Mesodermal cell (in vitro differentiated cells): ENCODE measurements around the gene TPRG1L.

Source experiments
- H3K27ac ChIP-seq: 2 replicates; pipeline ENCODE4 v1.7.0; 2013; ENCODE audit warnings: mild to moderate bottlenecking, low read depth, low read length, moderate library complexity; ENCODE audit not compliant: severe bottlenecking
- H3K36me3 ChIP-seq: 2 replicates; pipeline ENCODE4 v1.7.1; 2013; ENCODE audit warnings: mild to moderate bottlenecking, low read length, moderate library complexity; ENCODE audit not compliant: control insufficient read depth, insufficient read depth
- H3K4me1 ChIP-seq: one replicate; pipeline ENCODE4 v1.7.1; 2013; ENCODE audit warnings: mild to moderate bottlenecking, low read length; ENCODE audit not compliant: insufficient read depth, control insufficient read depth, poor library complexity, severe bottlenecking
- H3K4me3 ChIP-seq: 2 replicates; pipeline ENCODE4 v1.7.0; 2013; ENCODE audit warnings: low read length, control low read depth, mild to moderate bottlenecking; ENCODE audit not compliant: insufficient read depth, poor library complexity, severe bottlenecking; ENCODE audit errors: extremely low read depth
- H3K9me3 ChIP-seq: 2 replicates; pipeline ENCODE4 v1.7.1; 2013; ENCODE audit warnings: mild to moderate bottlenecking, low read length, moderate library complexity; ENCODE audit not compliant: control insufficient read depth
- whole genome bisulfite sequencing, 2 experiments: methylation state at CpG; one replicate each; pipeline ENCODE4 v1.1.5; 2013; ENCODE audit warnings: missing lambda C conversion rate in 2 of 2; ENCODE audit not compliant: insufficient coverage in 2 of 2; 5-methylcytosine and 5-hydroxymethylcytosine counted together

TPRG1L gene

GRCh38 chr1:3609769-3610526 lies 14.9 kb upstream of the TPRG1L start:
- Histone ChIP-seq H3K27ac (no peak overlapping the region), H3K36me3 (no peaks in the 10 kb centered on the region), H3K4me1 (peaks cover 45% of the 10 kb centered on the region), H3K4me3 (peak overlapping the region; percentile 63), H3K9me3 (no peaks in the 10 kb centered on the region)
- WGBS, 2 experiments = 74 to 75% methylated on average over 20 to 24 of the region's 24 CpGs

DNA sequence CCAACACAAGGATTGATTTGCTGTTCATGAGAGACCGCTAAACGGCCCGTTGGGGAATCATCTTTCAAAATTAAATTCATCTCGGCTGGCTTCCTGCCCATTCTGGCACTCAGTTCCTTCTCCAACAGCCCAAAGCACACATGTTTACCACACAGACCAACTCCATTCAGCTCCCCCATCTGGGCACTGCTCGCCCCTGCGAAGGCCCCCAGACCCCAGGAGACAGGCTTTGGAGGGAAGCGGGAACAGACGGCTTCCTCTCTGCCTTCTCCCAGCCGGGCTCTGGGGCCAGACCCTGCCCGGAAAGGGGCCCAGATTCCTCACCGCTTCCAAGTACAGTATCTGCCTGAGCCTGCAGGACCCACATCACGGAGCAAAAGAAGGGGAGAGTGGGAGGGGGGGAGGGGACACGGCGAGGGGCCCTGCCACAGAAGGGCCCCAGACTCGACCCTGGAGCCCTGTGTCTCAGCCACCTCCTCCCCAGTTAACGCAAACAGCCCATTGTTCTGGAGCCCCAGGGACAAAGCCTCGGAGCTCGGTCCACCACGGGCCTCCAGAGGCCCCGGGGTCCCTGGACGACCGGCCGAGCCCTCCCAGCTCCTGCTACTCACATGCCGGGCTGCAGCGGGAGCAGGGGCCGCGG lies 14.2 kb upstream of the TPRG1L start:
- H3K4me3 ChIP-seq = peak overlapping the region; percentile 63
- 8 to 11% methylated on average over 16 to 24 of the region's 27 CpGs for WGBS, 2 experiments
- peak overlapping the region; percentile 10 for H3K27ac ChIP-seq
- no peaks in the 10 kb centered on the region for H3K9me3 ChIP-seq
- peaks cover 49% of the 10 kb centered on the region for H3K4me1 ChIP-seq
- H3K36me3 ChIP-seq = no peaks in the 10 kb centered on the region

DNA sequence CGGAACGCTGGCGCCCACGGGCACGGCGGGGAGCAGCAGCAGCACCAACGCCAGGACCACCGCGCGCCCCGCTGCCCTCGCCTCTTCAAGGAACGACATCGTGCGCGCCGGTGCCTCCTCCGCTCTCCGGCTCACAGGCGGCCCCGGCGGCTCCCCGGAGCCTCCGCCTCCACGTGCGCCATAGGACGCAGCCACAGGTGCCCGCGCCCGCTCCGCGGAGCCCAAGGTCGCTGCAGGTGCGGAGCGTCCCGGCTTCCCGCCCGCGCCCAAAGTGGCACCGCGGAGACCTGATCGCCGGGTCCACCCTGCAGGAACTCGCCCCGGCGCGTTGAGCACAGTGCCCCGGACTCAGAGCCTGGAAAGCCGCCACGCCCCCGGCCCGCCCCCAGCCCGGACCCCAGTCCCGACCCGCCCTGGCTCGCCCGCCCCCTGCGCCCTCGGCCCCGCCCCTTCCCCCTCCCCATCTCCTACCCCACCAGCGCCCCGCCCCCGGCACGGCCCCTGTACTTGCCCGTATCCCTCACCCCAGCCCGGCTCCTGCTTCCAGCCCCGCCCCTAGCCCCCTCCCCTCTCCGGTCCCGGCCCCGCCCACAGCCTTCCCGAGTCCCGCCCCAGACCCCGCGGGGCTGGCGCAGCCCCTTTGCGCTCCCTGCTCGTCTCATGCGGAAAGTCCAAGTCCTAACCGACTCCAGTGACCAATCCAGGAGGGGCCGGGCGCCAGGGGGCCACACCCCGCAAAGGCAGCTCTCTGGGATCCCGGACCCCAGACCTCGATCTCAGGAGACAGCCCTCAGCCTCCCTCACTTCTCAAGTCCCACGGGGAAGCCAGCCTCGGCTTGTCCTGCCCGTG lies 13.4 kb upstream of the TPRG1L start, which contains the start of gene MEGF6:
Gene MEGF6, minus strand, starts transcription at position 339 of the 850 bp plus-strand sequence. Its CDS starts 240 bp downstream, at position 99.
- peak within 1 kb of the TSS; percentile 63 for H3K4me3 ChIP-seq
- H3K36me3 ChIP-seq = no peaks in the 10 kb centered on the region
- 3 to 4% methylated on average over 43 to 57 of the region's 87 CpGs for WGBS, 2 experiments
- H3K27ac ChIP-seq = peak within 1 kb of the TSS; percentile 10
- peaks cover 49% of the 10 kb centered on the region for H3K4me1 ChIP-seq
- no peaks in the 10 kb centered on the region for H3K9me3 ChIP-seq

DNA sequence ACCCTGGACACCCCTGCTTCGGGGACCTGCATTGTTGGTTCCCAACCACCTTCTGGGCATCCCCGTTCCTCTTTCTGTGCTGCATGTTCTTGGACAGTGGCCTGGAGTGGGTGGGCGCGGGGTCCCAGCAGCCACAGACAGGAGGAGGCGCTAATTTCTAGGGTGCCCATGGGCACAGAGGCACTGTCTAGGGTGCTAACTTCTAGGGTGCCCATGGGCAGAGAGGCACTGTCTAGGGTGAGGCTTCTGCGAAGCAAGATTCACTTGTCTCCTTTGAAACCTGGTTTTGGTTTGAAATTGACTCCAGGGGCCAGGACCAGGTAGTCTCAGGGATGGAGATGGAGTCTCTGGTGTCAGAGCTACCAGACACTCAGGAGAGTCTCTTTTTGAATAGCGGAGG lies 12.7 kb upstream of the TPRG1L start:
- no peak overlapping the region for H3K27ac ChIP-seq
- H3K9me3 ChIP-seq = no peaks in the 10 kb centered on the region
- WGBS, 2 experiments = 84 to 88% methylated on average over 7 of the region's 7 CpGs
- no peak overlapping the region for H3K4me3 ChIP-seq
- no peaks in the 10 kb centered on the region for H3K36me3 ChIP-seq
- H3K4me1 ChIP-seq = peaks cover 49% of the 10 kb centered on the region

- Histone ChIP-seq H3K4me1 (peaks cover 36% of the 10 kb centered on the region), H3K4me3 (no peak overlapping the region), H3K27ac (peak overlapping the region; percentile 43), H3K9me3 (no peaks in the 10 kb centered on the region), H3K36me3 (no peaks in the 10 kb centered on the region)
- WGBS, 2 experiments = 52 to 62% methylated on average over 15 to 20 of the region's 20 CpGs
These were observed 9.8 kb upstream of the TPRG1L start for GRCh38 chr1:3614755-3615742.

DNA sequence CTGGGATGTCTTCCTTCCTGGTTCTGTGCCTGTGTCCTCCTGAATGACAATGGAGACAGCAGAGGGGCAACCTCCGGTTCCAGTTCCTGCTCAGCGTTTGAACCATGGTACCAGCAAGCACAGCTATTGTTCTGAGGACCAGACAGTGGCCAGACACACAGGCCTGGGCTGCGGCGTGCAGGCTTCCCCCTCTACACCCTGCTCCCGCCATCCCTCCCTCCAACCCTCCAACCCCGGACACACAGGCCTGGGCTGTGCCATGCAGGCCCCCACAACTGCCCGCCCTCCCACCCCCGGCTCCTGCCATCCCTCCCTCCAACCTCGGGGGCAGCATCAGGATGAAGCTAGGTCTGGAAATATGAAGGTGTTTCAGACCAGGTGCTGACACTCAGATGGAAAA lies 8.0 kb upstream of the TPRG1L start:
- Histone ChIP-seq H3K4me1 (peaks cover 34% of the 10 kb centered on the region), H3K4me3 (no peak overlapping the region), H3K36me3 (no peaks in the 10 kb centered on the region), H3K27ac (no peak overlapping the region), H3K9me3 (no peaks in the 10 kb centered on the region)
- whole genome bisulfite sequencing, 2 experiments = 73 to 93% methylated on average over 2 to 4 of the region's 9 CpGs

- no peaks in the 10 kb centered on the region for H3K36me3 ChIP-seq
- no peak overlapping the region for H3K4me3 ChIP-seq
- H3K27ac ChIP-seq = no peak overlapping the region
- 87 to 98% methylated on average over 12 to 16 of the region's 18 CpGs for WGBS, 2 experiments
- peaks cover 26% of the 10 kb centered on the region for H3K4me1 ChIP-seq
- no peaks in the 10 kb centered on the region for H3K9me3 ChIP-seq
These were observed 6.9 kb upstream of the TPRG1L start for GRCh38 chr1:3617806-3618345.

DNA sequence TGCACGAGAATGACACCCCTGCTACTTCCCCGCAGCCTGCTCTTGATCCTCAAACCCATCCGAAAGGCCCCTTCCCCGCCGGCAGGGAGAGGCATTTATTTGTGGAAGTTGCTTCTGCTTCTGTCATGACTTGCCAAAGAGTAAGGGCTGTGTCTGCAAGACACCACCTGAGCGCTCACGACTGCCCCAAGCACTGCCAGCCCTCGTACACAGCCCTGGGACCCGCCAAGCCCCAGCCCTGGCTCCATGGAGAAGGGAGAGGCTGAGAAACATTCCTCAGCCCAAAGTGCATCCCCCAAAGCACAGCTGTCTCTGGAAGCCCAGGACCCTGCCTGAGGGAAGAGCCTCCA lies 6.3 kb upstream of the TPRG1L start:
- Histone ChIP-seq H3K36me3 (no peaks in the 10 kb centered on the region), H3K9me3 (no peaks in the 10 kb centered on the region), H3K4me1 (peaks cover 22% of the 10 kb centered on the region), H3K4me3 (no peak overlapping the region), H3K27ac (no peak overlapping the region)
- 90 to 94% methylated on average over 7 to 9 of the region's 9 CpGs for WGBS, 2 experiments

- H3K4me1 ChIP-seq = peaks cover 19% of the 10 kb centered on the region
- no peak overlapping the region for H3K4me3 ChIP-seq
- no peak overlapping the region for H3K27ac ChIP-seq
- WGBS, 2 experiments = 25 to 29% methylated on average over 8 to 13 of the region's 21 CpGs
- H3K9me3 ChIP-seq = no peaks in the 10 kb centered on the region
- no peaks in the 10 kb centered on the region for H3K36me3 ChIP-seq
These were observed 5.7 kb upstream of the TPRG1L start for GRCh38 chr1:3618881-3619671.
